HepG2 (cell line): ENCODE data around the gene P2RX3. TPM values are rescaled to one million over a fixed set of nuclear protein-coding genes. Genes with fewer than 3 reads are reported as not detected.

Experiments
- AHDC1 ChIP-seq: sonication (generic); formaldehyde crosslinking; IDR thresholded peaks from 2 replicates; pipeline ENCODE4 v1.5.1; 2020; ENCODE audit warnings: mild to moderate bottlenecking, missing genetic modification reagents, borderline replicate concordance
- CBX2 ChIP-seq, 2 experiments: fragments of 200-600 bp in 1 of 2; sonication (generic); formaldehyde crosslinking in 1 of 2; IDR thresholded peaks; 2 replicates each; pipeline versions ENCODE4 v1.7.0 to v1.8.1; 2018 to 2022; ENCODE audit warnings: low read depth in 2 of 2, low read length in 1 of 2, mild to moderate bottlenecking in 1 of 2, missing genetic modification reagents in 1 of 2
- EEA1 ChIP-seq: sonication (generic); formaldehyde crosslinking; IDR thresholded peaks from 2 replicates; pipeline ENCODE4 v1.5.1; 2020; ENCODE audit warnings: mild to moderate bottlenecking, missing genetic modification reagents, borderline replicate concordance
- FOXC1 ChIP-seq: sonication (generic); formaldehyde crosslinking; IDR thresholded peaks from 2 replicates; pipeline ENCODE4 v1.8.0; 2022; ENCODE audit warnings: mild to moderate bottlenecking, missing genetic modification reagents, borderline replicate concordance
- GABPB1 ChIP-seq: IDR thresholded peaks from 2 replicates; pipeline ENCODE4 v1.6.1; 2016; ENCODE audit warnings: mild to moderate bottlenecking, missing genetic modification reagents, moderate library complexity, missing compliant biosample characterization
- HNF1B ChIP-seq: sonication (generic); formaldehyde crosslinking; IDR thresholded peaks from 2 replicates; pipeline ENCODE4 v1.5.1; 2020; ENCODE audit warnings: mild to moderate bottlenecking, moderate library complexity, missing genetic modification reagents
- KDM2A ChIP-seq: sonication (generic); formaldehyde crosslinking; IDR thresholded peaks from 2 replicates; pipeline ENCODE4 v1.4.0; 2020; ENCODE audit warnings: low read depth, missing genetic modification reagents, borderline replicate concordance
- KLF16 ChIP-seq, 2 experiments: sonication (generic) in 1 of 2; formaldehyde crosslinking in 1 of 2; IDR thresholded peaks; 2 replicates each; pipeline versions ENCODE4 v1.6.1 to v1.8.0; 2016 to 2023; ENCODE audit warnings: missing genetic modification reagents in 2 of 2, missing compliant biosample characterization in 1 of 2
- NR2F2 ChIP-seq: IDR thresholded peaks from 2 replicates; pipeline ENCODE4 v1.6.1; 2012; ENCODE audit warnings: low read depth, inconsistent platforms, borderline replicate concordance
- PAX8 ChIP-seq: sonication (generic); formaldehyde crosslinking; IDR thresholded peaks from 2 replicates; pipeline ENCODE4 v1.8.0; 2022; ENCODE audit warnings: mild to moderate bottlenecking, missing genetic modification reagents, borderline replicate concordance
- RBM39 ChIP-seq: fragments of 200-400 bp; formaldehyde crosslinking; IDR thresholded peaks from one replicate; pipeline ENCODE4 v1.6.1; 2018; ENCODE audit warnings: antibody characterized with exemption, mild to moderate bottlenecking, low read depth, low read length; ENCODE audit not compliant: poor library complexity, severe bottlenecking
- RXRB ChIP-seq: IDR thresholded peaks from 2 replicates; pipeline ENCODE4 v1.6.1; 2016; ENCODE audit warnings: borderline replicate concordance, missing genetic modification reagents, missing compliant biosample characterization
- ZFP91 ChIP-seq: sonication (generic); formaldehyde crosslinking; IDR thresholded peaks from 2 replicates; pipeline ENCODE4 v1.9.0; 2022; ENCODE audit warnings: missing genetic modification reagents, mild to moderate bottlenecking, borderline replicate concordance
- ZMAT3 ChIP-seq: sonication (generic); formaldehyde crosslinking; conservative IDR thresholded peaks from 2 replicates; pipeline ENCODE4 v1.7.0; 2021; ENCODE audit warnings: missing genetic modification reagents
- ZNF350 ChIP-seq: sonication (generic); formaldehyde crosslinking; IDR thresholded peaks from 2 replicates; pipeline ENCODE4 v1.4.0; 2020; ENCODE audit warnings: mild to moderate bottlenecking, low read depth, missing genetic modification reagents, borderline replicate concordance
- ZNF552 ChIP-seq: sonication (generic); formaldehyde crosslinking; IDR thresholded peaks from 2 replicates; pipeline ENCODE4 v1.9.0; 2022; ENCODE audit warnings: missing genetic modification reagents, mild to moderate bottlenecking, borderline replicate concordance
- ZSCAN29 ChIP-seq: sonication (generic); formaldehyde crosslinking; conservative IDR thresholded peaks from 2 replicates; pipeline ENCODE4 v1.4.0; 2020; ENCODE audit warnings: mild to moderate bottlenecking, missing genetic modification reagents
- ZSCAN31 ChIP-seq: sonication (generic); formaldehyde crosslinking; IDR thresholded peaks from 2 replicates; pipeline ENCODE4 v1.5.0; 2020; ENCODE audit warnings: low read depth, mild to moderate bottlenecking, missing genetic modification reagents
- polyA plus RNA-seq, 8 experiments: library from polyadenylated mRNA; depleted of rRNA in 3 of 8; stranded (reverse) in 7 of 8; unstranded in 1 of 8; fragments of >200 nt; fragmentation: Illumina TruSeq in 4 of 8; extraction: Trizol in 4 of 8; gene quantifications; 2 replicates each; pipeline versions ENCODE4 v1.2.1 to v1.2.3, GENCODE V29; 2011 to 2016; ENCODE audit warnings: low read depth in 4 of 8, missing spikeins in 1 of 8, mixed read lengths in 1 of 8; ENCODE audit not compliant: insufficient read depth in 1 of 8
- total RNA-seq, 5 experiments: library from RNA; depleted of rRNA; stranded (reverse); fragments of >200 nt; fragmentation: Illumina TruSeq; extraction: Trizol; gene quantifications; 2 replicates each; pipeline ENCODE4 v1.2.3, GENCODE V29; 2016; ENCODE audit warnings: low read depth in 1 of 5

Gene P2RX3
- total and polyA plus RNA-seq, 2 of the 13 experiments (the other 11 are each of a cell fraction or from before 2014, with no cell fraction given): 0.08 TPM; not detected in 1

- no peak for TF ChIP-seq AHDC1 (CRISPR knock-in tag)
- TF ChIP-seq ZFP91: peak; percentile 55; the same call in 1 of the 2 replicates
- TF ChIP-seq CBX2 (IDR thresholded peaks at IDR 0.05; ENCODE audit: low read depth, low read length): no peak
- no peak for TF ChIP-seq CBX2 (CRISPR knock-in tag; IDR thresholded peaks at IDR 0.05; ENCODE audit: low read depth)
- TF ChIP-seq NR2F2: peak; percentile 57
- peak; percentile 41 for TF ChIP-seq RBM39
- 0 out of 2 replicates have a peak, but pooled peaks have one; percentile 45 for TF ChIP-seq EEA1 (CRISPR knock-in tag)
- TF ChIP-seq ZMAT3 (CRISPR knock-in tag): 0 out of 2 replicates have a peak, but pooled peaks have one; percentile 24
- 0 out of 4 replicates have a peak, but pooled peaks of 1 of the 2 experiments have one; percentile 18 for TF ChIP-seq KLF16 (CRISPR knock-in tag; IDR thresholded peaks at IDR 0.05)
- peak; percentile 51; the same call in 1 of the 2 replicates for TF ChIP-seq ZSCAN31
- no peak for TF ChIP-seq ZNF552 (CRISPR knock-in tag)
- no peak for TF ChIP-seq ZSCAN29 (CRISPR knock-in tag)
- peak; percentile 65; the same call in 1 of the 2 replicates for TF ChIP-seq KDM2A
- TF ChIP-seq FOXC1 (CRISPR knock-in tag): peak; percentile 73; the same call in 1 of the 2 replicates
- TF ChIP-seq PAX8 (CRISPR knock-in tag): no peak
- peak; percentile 44; the same call in 1 of the 2 replicates for TF ChIP-seq HNF1B (CRISPR knock-in tag)
- peak; percentile 37; the same call in 1 of the 2 replicates for TF ChIP-seq RXRB (CRISPR knock-in tag)
- TF ChIP-seq GABPB1: peak; percentile 22; the same call in 1 of the 2 replicates
- TF ChIP-seq ZNF350 (CRISPR knock-in tag): peak; percentile 76; the same call in 1 of the 2 replicates
Measured at GRCh38 chr11:57349491-57350274, 11.5 kb downstream of the P2RX3 start (continued).
